Neutrophil (primary cell): ENCODE data around the gene SEC22C.

ENCODE experiments used
- H3K27ac ChIP-seq: fragments of 200-600 bp; sonication (generic); 2 replicates; pipeline ENCODE4 v1.5.1; 2016; ENCODE audit warnings: mild to moderate bottlenecking, moderate library complexity
- H3K27me3 ChIP-seq: fragments of 200-600 bp; sonication (generic); 2 replicates; pipeline ENCODE4 v1.6.0; 2016; ENCODE audit warnings: mild to moderate bottlenecking
- H3K36me3 ChIP-seq: fragments of 200-600 bp; sonication (generic); 2 replicates; pipeline ENCODE4 v1.5.1; 2017
- H3K4me1 ChIP-seq, 2 experiments: fragments of 200-600 bp in 1 of 2; sonication (generic) in 1 of 2; 1 replicate in 1 of 2; 2 replicates in 1 of 2; pipeline versions ENCODE4 v1.5.1 to v1.6.1; 2013 to 2016; ENCODE audit warnings: low read depth in 1 of 2, low read length in 1 of 2, mild to moderate bottlenecking in 1 of 2, moderate library complexity in 1 of 2; ENCODE audit not compliant: control insufficient read depth in 1 of 2, insufficient read depth in 1 of 2
- H3K4me3 ChIP-seq, 2 experiments: fragments of 200-600 bp in 1 of 2; sonication (generic) in 1 of 2; 1 replicate in 1 of 2; 2 replicates in 1 of 2; pipeline ENCODE4 v1.5.1; 2013 to 2016; ENCODE audit warnings: low read depth in 1 of 2, low read length in 1 of 2, mild to moderate bottlenecking in 1 of 2, moderate library complexity in 1 of 2
- H3K9me3 ChIP-seq: fragments of 200-600 bp; sonication (generic); 2 replicates; pipeline ENCODE4 v1.5.1; 2016
- CTCF ChIP-seq: fragments of 200-600 bp; sonication (generic); IDR thresholded peaks from 2 replicates; pipeline ENCODE4 v1.5.1; 2016; ENCODE audit warnings: antibody characterized with exemption

Gene SEC22C

GRCh38 chr3:42546691-42547213 lies 35.0 kb downstream of the SEC22C start:
- Histone ChIP-seq H3K9me3 (no peaks in the 10 kb centered on the region), H3K27ac (no peak overlapping the region), H3K36me3 (peaks cover 16% of the 10 kb centered on the region), H3K4me3 (no peak overlapping the region), H3K27me3 (no peaks in the 10 kb centered on the region), H3K4me1 (no peaks in the 10 kb centered on the region)
- TF ChIP-seq CTCF: no peak

GRCh38 chr3:42545284-42545900 lies 36.4 kb downstream of the SEC22C start:
- no peaks in the 10 kb centered on the region for H3K9me3 ChIP-seq
- H3K27ac ChIP-seq: no peak overlapping the region
- H3K4me1 ChIP-seq: no peaks in the 10 kb centered on the region
- H3K27me3 ChIP-seq: no peaks in the 10 kb centered on the region
- no peak overlapping the region for H3K4me3 ChIP-seq
- no peak for TF ChIP-seq CTCF
- H3K36me3 ChIP-seq: peaks cover 6% of the 10 kb centered on the region

- H3K4me3 ChIP-seq: no peak overlapping the region
- no peaks in the 10 kb centered on the region for H3K4me1 ChIP-seq
- no peaks in the 10 kb centered on the region for H3K9me3 ChIP-seq
- no peaks in the 10 kb centered on the region for H3K27me3 ChIP-seq
- peaks cover 6% of the 10 kb centered on the region for H3K36me3 ChIP-seq
- H3K27ac ChIP-seq: no peak overlapping the region
- no peak for TF ChIP-seq CTCF
Observed at GRCh38 chr3:42544492-42545283, 37.1 kb downstream of the SEC22C start.

GRCh38 chr3:42541079-42541478 lies 40.7 kb downstream of the SEC22C start:
- no peaks in the 10 kb centered on the region for H3K36me3 ChIP-seq
- H3K9me3 ChIP-seq: no peaks in the 10 kb centered on the region
- H3K4me3 ChIP-seq: no peak overlapping the region
- no peaks in the 10 kb centered on the region for H3K27me3 ChIP-seq
- no peak for TF ChIP-seq CTCF
- no peak overlapping the region for H3K27ac ChIP-seq
- H3K4me1 ChIP-seq: no peaks in the 10 kb centered on the region

- H3K27ac ChIP-seq: no peak overlapping the region
- peak; percentile 87 for TF ChIP-seq CTCF
- no peaks in the 10 kb centered on the region for H3K36me3 ChIP-seq
- no peak overlapping the region for H3K4me3 ChIP-seq
- no peaks in the 10 kb centered on the region for H3K9me3 ChIP-seq
- H3K27me3 ChIP-seq: no peaks in the 10 kb centered on the region
- no peaks in the 10 kb centered on the region for H3K4me1 ChIP-seq
Observed at GRCh38 chr3:42539871-42540714, 41.7 kb downstream of the SEC22C start.
